Measurements from ENCODE around the gene DCLK1.

DNA sequence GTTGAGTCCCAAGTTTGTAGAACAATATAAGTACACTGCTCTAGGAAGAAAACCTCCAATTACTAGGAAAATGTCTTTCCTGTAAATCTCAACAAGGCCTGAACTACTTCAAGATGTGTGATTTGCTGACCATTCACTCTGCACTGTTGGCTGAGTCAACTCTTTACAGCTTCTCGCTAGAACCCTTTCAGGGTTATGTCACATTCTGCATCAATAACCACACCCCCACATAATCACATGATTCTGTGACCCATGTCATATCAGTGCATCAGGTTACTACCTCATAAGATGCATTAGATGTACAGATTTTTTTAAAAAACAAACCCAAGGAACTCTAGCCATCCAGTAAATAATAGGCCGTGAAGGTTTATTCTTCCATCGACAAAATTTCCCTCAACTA is 16.1 kb upstream of the DCLK1 start:
- TF ChIP-seq CTCF (conservative IDR thresholded peaks at IDR 0.05; ENCODE audit: low read length) (no peak), EZH2phosphoT487 (IDR thresholded peaks at IDR 0.05; ENCODE audit: borderline replicate concordance) (no peak)

Measured in Loucy (cell line).